ENCODE measurements around the gene ST6GALNAC2. TPM values are rescaled to one million over a fixed set of nuclear protein-coding genes. Genes with fewer than 3 reads are reported as not detected.
"Not testable (repeated sequence)": the region's sequence is repeated elsewhere in the genome, so short reads cannot be mapped to it uniquely, and the experiment has no call there.

Gene ST6GALNAC2
- total RNA-seq, 1 experiment from 2014 or later, result not detected

DNA sequence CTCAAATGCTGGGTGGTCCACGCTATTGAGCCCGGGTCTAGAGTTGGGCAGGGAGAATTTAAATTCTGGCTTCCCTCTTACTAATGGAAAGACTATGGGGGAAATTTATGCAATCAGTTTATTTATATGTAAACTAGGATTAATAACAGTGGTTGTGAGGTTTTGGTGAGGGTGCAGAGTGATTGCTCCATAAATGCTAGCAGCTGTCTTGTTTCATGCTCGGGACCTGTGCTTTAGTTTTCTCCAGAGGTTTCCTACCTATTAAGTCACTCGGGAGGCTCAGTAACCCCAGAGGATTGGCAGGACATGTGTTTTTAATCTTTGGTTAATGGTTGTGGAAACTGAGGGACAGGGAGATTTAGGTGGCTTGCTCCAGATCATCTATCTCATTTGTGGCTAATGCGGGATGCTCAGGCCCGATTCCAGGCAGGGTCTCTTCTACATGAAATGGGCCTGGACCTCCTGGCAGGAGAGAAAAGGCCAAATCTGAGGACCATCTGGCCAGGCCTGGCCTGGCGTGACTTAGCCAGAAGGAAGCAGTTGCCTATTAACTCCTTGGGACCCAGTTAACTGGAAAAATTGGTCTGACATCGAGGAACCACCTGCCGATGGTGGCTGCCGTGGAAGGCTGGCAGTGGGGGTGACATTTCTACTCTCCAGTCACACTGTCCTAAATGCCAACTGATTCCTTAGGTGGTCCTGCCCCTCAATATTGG is 43.8 kb downstream of the ST6GALNAC2 start:
- DNase-seq (ENCODE audit: low read depth), result no peak

DNA sequence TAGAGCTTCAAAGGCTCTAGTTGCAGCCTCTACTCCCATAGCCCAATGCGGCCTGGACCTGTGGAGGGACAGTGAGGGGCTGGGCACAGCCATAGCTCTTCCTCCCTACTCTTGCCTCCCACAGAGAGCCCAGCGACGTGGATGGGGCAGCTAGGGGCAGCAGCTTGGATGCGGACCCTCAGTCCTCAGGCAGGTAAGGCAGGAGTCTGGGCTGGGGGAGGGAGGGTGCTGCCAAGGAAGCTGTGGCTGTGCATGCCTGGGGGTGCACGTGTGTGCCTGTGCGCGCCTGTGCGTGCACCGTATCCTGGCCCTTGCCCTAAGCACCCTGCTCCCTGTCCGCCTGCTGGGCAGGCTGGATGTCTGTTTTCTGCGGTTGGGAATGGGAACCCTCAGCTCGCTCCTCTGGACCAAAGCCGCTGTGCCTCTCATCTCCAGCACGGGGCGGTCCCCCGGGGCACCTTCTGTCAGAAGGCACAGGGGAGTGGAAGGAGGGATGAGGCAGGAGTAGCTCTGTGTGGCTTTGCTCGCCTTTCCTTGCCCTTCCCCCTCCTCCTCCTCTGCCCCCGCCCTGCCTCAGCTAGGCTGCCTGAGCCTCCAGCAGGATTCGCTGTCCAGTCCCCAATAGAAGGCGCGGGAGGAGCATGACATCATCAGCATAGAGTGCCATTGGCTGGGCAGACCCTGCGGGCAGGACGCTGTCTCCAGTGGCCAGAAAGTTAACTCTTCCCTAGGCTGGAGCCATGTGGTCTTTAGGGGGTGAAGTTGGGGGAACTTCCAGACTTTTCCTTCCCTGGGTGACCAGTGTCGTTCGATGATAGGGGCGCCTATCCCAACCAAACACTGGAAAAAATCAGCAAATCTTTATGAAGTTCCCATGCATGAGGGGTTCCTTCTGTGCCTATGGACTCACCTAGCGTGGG is 45.0 kb downstream of the ST6GALNAC2 start:
- peak; percentile 73 for DNase-seq (ENCODE audit: low read depth)

DNA sequence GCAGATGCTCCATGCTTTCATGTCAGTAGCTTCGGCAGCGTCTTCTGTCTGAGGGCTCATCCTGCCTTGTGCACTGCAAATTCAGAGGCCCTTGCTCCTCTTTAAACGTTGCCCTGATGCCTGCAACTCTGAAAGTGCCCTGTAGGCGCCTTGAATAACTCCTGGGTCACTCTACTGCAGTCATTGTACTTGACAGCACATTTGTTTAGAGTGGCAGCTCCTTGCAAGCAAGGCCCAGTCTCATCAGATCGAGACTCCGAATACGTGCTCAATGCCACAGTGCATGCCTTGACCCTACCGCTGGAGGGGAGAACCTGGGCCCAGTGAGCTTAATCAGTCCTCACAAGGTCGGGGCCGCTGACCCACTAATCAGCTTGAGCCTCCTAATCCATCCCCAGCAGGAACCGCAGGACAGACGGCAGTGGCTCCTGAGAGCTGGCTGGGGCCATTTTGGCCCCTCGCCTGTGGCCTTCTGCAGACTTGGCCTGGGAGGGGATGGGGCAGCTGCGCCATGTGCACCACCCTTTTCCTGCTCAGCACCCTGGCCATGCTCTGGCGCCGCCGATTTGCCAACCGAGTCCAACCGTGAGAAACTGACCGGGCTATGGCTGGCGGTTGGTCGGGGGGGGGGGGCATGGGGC is 45.9 kb downstream of the ST6GALNAC2 start, which contains the start of gene PRCD:
Gene PRCD, plus strand, starts transcription at position 414 of the 641 bp plus-strand sequence. Its CDS starts 98 bp downstream, at position 512.
- no peak for DNase-seq (ENCODE audit: low read depth)

DNA sequence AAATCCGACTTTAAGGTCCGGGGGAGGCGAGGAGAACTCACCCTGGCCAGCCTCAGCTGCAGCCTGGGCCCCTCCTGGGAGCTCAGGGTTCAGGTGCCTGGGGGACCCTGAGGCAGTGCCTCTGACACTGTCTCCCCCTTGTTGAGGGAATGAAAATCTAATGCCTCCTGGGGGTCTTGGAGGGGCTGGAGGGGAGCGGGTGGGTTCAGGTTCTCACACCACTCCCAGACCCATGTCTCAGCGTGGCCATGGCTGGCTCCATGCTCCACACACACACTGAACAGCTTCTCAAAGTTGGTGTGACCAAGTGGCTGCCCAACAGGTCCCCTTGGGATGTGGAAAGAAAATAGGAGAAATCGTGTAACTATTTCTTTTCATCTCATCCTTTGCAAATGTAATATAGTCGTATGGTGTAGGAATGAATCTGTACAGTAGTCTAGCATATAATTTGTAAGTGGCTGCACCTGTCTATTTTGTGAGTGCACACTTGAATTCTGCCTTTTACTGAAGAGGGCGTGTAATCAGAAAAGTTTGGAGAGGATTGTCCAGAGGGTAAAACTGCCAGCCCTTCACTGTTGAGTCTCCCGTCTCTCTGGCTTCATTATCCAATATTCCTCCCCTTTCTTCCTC is 46.6 kb downstream of the ST6GALNAC2 start:
- DNase-seq (ENCODE audit: low read depth), result no peak

DNA sequence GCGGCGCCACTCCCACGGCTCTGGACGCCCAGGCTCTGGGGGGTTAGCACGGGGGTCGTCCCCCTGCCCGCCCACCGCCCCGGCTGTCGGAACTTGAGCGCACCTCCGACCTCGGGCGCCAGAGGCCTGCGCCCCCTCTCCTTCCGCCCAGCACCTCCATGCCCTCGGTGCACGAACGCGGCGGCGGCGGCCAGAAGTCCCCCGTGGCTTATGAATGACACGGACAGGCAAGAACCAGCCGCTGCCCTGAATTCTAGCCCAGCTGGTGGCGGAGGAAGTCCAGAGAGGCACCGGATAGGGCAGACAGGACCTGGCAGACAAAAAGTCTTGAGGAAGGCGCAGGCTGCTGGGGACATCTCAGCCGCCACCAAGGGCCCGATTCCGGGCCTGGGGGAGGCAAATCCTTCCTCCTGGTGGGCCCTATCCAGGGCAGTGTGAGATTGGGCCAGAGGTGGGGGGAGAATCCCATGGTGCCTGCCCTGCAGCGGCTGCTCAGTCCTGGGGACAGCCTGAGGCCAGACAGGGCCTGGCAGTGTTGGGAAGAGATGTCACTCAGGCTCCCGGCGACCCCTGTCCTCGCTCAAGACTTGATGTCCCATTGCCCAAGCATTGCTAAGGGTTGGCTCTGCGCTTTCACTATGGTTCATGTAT is 47.3 kb downstream of the ST6GALNAC2 start:
- DNase-seq (ENCODE audit: low read depth), result no peak

DNA sequence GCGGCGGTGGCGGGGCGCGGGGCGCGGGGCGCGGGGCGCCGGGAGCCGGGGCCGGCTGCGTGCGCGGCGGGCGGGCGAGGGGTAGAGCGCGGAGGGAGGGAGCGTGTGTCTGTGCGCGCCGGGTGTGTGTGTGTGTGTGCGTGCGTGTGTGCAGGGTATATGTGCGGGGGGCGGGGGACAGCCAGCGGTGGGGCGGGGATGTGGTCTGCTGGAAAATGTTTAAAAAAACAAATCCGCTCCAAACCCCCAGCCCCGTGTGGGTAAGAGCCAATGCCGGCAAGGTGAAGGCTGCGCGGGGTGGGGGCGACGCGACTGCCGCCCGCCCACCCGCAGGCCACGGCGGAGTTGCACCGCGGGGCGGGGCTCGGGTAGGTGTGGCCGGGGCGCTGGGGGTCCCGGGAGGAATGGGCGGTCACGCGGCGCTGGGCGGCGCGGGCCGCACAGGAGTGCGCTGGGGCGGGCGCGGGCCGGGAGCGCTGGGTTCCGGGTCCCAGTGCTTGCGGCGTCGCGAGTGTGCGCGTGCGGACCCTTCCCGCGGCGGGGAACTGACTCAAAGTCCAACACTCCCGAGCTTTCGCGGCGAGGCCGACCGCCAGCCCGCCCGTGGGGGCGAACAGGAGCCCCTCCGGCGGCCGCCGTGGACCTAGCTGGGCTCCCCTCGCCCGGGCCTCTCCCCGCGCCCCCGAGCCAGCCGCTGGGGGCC is 47.9 kb downstream of the ST6GALNAC2 start, which contains the start of gene CYGB:
Gene CYGB, minus strand, starts transcription at position 132 of the 703 bp plus-strand sequence. CDS start 167 bp downstream, outside the sequence.
- no peak for DNase-seq (ENCODE audit: low read depth)

DNA sequence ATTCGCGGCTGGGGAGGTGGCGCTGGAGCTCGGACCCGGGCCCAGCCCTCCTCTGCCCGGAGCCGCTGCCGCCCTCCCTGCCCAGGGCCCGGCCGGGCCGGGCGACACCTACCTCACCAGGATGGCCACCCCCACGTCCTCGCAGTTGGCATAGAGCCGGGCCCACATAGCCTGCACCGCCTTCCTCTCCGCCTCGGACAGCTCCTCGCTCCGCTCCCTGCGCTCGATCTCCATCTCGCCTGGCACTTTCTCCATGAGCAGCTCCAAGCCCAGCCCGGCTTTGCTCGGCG is 48.4 kb downstream of the ST6GALNAC2 start:
- DNase-seq (ENCODE audit: low read depth), result no peak

DNA sequence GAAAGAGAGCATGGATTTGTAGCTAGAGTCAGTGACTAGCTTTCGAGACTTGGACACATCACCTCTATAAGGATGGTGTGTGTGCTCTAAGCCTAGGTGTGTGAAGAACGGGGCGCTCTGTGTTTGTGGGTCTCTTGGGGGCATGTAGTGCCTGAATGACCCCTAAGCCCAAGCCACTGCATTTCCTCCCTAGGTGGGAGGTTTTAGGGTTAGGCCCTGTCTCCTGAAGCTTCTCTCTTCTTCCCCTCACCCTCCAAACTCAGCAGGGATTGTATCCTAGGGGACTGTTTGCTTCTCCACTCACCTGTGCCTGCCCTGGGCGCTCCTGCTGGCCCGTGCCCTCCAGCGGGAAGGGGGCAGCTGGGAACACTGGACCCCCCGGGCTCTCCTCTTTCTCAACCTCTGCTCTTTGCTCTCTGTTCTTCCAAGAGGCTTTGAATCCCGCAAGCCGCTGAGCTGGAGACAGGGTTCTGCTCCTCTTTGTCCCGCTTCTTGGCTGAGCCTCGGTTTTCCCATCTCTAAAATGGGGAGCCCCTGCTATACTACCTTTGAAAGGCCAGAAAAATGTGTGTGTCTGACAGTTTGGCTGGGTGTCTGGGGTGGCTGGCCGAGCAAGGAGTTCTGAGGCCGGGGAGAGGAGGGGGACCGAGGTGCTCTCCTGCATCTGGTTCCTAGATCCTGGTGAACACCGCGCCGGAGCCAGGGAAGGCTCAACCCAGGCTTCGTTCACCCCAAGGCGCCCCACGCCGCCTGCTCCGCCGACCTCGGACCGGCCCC is 49.0 kb downstream of the ST6GALNAC2 start:
- no peak for DNase-seq (ENCODE audit: low read depth)

DNA sequence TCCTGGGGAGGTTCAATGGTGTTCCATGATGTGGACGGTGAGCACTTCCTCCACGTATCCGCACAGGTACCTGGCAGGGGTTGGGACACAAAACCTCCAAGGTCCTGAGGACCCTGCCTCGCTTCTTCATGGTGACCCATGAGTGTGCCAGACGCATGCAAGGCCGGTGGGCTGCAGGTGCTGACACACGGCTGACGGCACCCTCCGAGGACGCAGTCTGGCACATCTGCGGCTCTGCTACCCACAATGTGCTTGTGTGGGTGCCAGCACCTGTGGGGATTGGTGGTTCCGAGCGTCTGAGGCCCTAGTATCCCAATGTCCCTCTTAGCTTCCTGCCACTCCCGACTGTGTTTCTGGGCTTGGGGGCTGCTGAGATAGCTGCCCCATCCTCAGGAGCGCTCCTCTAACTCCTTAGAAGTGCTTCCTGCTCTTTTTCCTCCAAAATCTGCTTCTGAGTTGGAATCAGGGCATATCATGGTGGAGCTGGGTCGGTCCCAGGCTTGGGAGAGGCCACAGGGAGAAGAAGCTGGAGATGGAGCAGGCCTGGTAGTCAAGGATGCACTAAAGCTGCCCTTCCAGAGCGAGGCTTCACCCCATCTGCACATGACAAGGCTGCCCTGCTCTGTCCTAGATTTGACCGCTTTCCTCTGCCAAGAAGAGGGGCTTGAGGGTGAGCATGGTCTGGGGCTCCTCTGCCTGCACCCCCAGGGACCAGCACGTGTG is 49.7 kb downstream of the ST6GALNAC2 start:
- no peak for DNase-seq (ENCODE audit: low read depth)

DNA sequence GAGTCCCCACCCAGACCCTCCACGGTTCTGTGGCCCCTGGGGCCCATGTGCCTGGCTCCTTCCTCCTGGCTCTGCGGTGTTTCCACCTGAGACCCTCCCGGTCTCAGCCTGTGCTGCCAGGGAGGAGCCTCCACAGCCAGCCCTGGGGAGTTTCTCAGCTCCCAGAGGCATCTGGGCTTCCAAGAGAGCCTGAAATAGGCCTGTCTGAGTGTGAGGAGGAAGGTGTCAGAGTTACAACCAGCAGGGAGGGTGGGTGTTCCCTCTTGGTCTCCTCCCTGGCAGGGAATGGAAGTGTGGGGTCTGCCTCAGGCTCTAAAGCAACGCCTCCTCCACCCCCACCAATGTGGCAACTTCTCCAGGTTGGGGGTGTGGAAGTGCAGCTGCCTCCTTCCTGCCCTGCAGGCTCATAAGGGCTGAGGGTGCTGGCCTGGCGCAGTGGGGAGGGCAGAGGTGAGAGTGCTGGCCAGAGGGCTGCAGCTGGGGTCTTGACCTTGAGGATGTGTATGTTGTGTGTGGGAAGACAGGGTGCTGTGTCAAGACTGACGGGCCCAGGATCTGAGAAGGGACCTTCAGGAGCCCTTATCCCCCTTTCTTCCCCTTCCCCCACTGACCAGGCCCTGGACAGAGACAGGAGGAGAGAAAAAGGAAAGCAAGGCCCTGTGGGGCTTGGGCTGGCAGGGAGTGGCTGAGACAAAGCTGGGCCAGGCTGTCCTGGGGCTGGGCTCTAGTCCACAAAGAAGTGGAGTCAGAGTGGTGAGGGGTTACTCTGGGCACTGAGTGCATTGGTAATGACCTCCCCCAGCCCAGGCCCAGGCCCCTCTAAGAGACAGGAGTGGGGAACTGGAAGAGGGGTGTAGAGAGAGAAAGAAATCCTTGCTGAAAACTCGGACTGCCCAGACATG is 50.6 kb downstream of the ST6GALNAC2 start:
- DNase-seq (ENCODE audit: low read depth), result no peak

DNA sequence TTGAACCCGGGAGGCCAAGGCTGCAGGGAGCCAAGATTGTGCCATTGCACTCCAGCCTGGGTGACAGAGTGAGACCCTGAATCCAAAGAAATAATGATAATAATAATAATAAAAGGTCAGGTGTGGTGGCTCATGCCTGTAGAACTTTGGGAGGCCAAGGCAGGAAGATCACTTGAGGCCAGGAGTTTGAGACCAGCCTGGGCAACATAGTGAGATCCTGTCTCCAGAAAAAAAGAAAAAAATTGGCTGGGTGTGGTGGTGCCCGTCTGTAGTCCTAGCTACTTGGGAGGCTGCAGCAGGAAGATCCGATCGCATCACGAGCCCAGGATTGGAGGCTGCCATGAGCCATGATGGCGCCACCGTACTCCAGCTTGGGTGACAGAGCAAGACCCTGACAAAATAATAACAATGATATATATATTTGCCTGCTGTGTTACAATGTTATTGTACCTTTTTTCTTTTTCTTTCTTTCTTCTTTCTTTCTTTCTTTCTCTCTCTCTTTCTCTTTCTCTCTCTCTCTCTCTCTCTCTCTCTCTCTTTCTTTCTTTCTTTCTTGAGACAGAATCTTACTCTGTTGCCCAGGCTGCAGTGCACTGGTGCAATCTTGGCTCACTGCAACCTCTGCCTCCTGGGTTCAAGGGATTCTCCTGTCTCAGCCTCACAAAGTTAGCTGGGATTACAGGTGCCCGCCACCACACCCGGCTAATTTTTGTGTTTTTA is 51.9 kb downstream of the ST6GALNAC2 start:
- not testable (repeated sequence) for DNase-seq (ENCODE audit: low read depth)

DNA sequence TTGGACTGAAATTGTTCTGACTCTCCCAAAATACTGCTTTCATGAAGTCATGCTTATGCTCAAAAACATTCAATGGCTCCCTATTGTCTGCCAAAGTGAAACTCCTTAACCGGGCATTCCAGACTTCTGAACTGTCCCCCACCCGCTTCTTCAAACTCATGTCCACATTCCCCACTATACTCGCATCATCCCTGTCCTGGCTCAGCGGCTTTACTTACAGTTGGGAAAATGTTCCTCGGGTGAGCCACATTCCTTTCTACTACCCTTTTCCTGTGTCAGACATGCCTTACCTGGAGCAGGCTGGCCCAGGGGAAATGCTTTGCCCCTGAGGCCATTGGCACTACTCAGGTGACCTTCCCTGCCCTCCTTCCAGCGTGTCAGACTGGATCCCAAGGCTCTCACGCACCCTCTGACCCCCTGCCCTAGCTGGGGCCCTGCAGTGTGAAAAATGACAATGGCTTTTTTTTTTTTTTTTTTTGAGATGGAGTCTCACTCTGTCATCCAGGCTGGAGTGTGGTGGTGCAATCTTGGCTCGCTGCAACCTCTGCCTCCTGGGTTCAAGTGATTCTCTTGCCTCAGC is 53.5 kb downstream of the ST6GALNAC2 start:
- DNase-seq (ENCODE audit: low read depth), result peak; percentile 38

DNA sequence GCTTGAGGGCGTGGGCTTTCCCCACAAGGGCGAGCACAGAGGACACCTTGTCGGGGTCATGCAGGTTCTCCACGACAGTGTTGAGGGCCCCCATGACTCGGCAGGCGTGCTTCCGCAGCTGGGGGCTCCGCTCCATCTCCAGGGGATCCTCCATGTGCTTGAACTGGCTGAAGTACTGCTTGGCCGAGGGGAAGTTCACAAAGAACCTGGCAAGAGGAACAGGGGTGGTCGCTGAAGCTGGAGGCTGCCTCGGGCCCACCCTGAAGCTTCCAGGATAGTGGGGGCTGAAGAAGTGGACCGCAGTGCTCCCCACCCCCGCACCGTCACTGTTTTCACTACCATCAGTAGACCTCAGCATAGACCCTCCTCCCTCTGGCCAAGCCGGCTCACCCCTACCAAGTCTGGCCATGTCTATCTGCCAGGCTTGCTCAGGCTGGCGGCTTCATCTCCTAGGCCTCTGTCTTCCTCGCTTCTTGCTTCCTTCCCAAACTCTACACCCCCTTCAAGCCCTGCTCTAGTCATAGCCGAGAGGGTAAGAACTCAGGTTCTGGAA is 54.1 kb downstream of the ST6GALNAC2 start:
- DNase-seq (ENCODE audit: low read depth), result no peak

DNA sequence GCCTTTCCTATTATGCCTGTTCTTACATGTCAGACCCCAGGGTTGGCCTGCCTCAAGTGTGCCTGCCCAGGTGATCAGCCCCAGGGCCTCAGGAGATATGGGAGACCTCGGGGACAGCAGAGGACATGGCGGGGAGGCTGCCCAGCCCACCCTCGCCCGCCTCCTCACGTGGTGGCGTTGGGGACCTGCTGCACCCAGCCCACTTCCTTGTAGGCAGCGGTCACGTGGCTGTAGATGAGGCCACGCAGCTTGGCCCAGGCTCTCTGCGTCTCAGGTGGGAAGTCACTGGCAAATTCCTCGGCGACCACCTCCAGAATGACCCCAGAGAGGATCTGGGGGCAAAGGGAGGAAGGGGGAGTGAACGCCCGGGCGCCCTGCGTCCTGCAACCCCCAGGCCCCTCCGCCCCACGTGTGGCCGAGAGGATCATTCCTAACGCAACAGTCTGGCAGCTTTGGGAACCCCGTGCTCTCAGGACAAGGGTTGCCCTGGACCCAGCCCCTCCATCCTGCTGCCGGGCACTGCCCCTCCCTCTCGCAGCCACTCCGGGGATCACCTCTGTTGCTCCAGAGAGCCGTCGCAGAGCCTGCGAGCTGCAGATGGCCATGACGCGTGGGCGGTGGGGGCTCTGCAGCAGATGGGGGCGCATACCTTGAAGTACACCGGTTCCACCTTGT is 54.7 kb downstream of the ST6GALNAC2 start:
- no peak for DNase-seq (ENCODE audit: low read depth)

DNA sequence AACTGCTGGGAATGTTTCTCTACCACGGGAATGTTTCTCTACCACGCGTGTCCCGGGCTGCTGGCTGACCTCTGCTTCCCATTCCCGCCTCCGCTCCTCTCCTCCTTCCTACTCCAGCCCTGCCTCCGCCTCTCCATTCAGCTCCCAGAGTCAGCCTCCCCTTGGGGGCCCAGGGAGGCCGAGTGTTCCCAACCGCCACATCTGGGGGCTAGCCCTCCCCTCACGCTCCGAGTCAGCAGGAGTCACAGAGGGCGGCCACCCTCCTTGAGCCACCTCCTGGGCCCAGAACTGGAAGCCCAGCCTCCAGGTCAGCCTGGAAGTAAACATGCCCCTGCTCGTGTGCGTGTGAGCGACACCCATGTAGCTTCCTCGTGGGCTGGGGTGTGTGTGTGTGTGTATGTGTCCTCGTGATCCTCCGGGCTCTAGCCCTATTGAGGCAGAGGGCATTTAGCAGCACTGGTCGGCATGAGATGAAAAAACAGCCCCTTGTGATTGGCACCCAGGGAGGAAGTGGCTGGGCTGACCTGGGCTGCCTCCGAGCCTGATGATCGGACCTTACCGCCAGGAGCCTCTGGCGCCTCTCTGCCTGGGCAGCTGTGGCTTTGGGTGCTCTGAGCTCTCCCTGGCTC is 55.5 kb downstream of the ST6GALNAC2 start:
- DNase-seq (ENCODE audit: low read depth), result no peak

Data from HT1080 (cell line).